Suprapubic skin (tissue), 4 donors: ENCODE measurements around the gene NUDT17. TPM values are rescaled to one million over a fixed set of nuclear protein-coding genes. Genes with fewer than 3 reads are reported as not detected.

ENCODE experiments used
- DNase-seq, 2 donors: peaks; one replicate each; pipeline ENCODE4 v3.0.0-alpha.2; 2019; ENCODE audit warnings: low spot score in 2 of 2
- H3K27ac ChIP-seq: fragments of 200-600 bp; sonication (generic); one replicate; pipeline ENCODE4 v1.5.1; 2019
- H3K27me3 ChIP-seq: fragments of 200-600 bp; sonication (generic); one replicate; pipeline ENCODE4 v1.5.1; 2019
- H3K36me3 ChIP-seq: fragments of 200-600 bp; sonication (generic); one replicate; pipeline ENCODE4 v1.5.1; 2019
- H3K4me1 ChIP-seq: fragments of 200-600 bp; sonication (generic); one replicate; pipeline ENCODE4 v1.5.1; 2019
- H3K4me3 ChIP-seq: fragments of 200-600 bp; sonication (generic); one replicate; pipeline ENCODE4 v1.5.1; 2019; ENCODE audit warnings: mild to moderate bottlenecking
- H3K9me3 ChIP-seq: fragments of 200-600 bp; sonication (generic); one replicate; pipeline ENCODE4 v1.5.1; 2019
- EP300 ChIP-seq: sonication (generic); formaldehyde crosslinking; IDR thresholded peaks from one replicate; pipeline ENCODE4 v1.6.1; 2017; ENCODE audit warnings: antibody characterized with exemption
- POLR2A ChIP-seq, 2 donors: fragments of 450-650 bp; IDR thresholded peaks; one replicate each; pipeline ENCODE4 v1.6.1; 2017; ENCODE audit warnings: antibody characterized with exemption in 2 of 2, mild to moderate bottlenecking in 2 of 2, moderate library complexity in 2 of 2
- POLR2AphosphoS5 ChIP-seq, 3 donors: sonication (generic); formaldehyde crosslinking; IDR thresholded peaks; one replicate each; pipeline ENCODE4 v1.6.1; 2017; ENCODE audit warnings: antibody characterized with exemption in 3 of 3
- WGBS: methylation state at CpG from one replicate; pipeline ENCODE4 v1.1.5; 2018; 5-methylcytosine and 5-hydroxymethylcytosine counted together
- total RNA-seq, 4 donors: library from RNA; depleted of rRNA; stranded (reverse); fragments of >200 nt; gene quantifications; one replicate each; pipeline ENCODE4 v1.1.0, GENCODE V29; 2016
- TF ChIP-seq, protein P1 (sequence below), 2 donors: fragments of 200-600 bp in 1 of 2; fragments of 450-650 bp in 1 of 2; sonication (generic) in 1 of 2; IDR thresholded peaks; one replicate each; pipeline ENCODE4 v1.5.1; 2016 to 2019; ENCODE audit warnings: antibody characterized with exemption in 2 of 2, mild to moderate bottlenecking in 1 of 2, moderate library complexity in 1 of 2

NUDT17 gene
- total RNA-seq, 4 donors from 2014 or later, result 1.3 to 3.9 (median 2.1) TPM

DNA sequence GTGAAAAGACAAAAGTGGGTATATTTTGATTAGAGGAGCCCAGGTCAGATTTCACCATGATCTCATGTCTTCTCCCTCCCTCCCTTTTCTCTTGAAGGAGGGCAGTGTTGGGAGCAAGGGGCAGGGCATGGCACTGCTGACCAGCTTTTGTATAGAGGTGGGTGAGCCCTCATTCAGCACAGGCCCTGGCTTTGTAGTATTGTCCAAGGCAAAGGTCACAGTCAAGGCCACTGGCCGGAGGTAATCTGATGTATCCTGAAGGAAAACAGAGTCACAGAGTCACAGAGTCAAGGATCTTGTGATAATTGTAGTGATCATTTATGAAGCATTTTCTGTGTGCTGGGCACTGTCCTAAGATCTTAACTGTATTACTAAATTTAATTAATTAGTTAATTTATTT, 52.5 kb downstream of the NUDT17 start:
- no peak for TF ChIP-seq POLR2A (IDR thresholded peaks at IDR 0.05)
- no peak for TF ChIP-seq EP300
- no peak for TF ChIP-seq POLR2AphosphoS5 (IDR thresholded peaks at IDR 0.05)
- TF ChIP-seq, protein P1, sequence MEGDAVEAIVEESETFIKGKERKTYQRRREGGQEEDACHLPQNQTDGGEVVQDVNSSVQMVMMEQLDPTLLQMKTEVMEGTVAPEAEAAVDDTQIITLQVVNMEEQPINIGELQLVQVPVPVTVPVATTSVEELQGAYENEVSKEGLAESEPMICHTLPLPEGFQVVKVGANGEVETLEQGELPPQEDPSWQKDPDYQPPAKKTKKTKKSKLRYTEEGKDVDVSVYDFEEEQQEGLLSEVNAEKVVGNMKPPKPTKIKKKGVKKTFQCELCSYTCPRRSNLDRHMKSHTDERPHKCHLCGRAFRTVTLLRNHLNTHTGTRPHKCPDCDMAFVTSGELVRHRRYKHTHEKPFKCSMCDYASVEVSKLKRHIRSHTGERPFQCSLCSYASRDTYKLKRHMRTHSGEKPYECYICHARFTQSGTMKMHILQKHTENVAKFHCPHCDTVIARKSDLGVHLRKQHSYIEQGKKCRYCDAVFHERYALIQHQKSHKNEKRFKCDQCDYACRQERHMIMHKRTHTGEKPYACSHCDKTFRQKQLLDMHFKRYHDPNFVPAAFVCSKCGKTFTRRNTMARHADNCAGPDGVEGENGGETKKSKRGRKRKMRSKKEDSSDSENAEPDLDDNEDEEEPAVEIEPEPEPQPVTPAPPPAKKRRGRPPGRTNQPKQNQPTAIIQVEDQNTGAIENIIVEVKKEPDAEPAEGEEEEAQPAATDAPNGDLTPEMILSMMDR (IDR thresholded peaks at IDR 0.05), result no peak
- no peaks in the 10 kb centered on the region for H3K27me3 ChIP-seq
- H3K9me3 ChIP-seq, result no peaks in the 10 kb centered on the region
- no peaks in the 10 kb centered on the region for H3K36me3 ChIP-seq
- no peak overlapping the region for H3K27ac ChIP-seq
- no peak for DNase-seq
- WGBS, result 100% methylated on average over 1 of the region's 1 CpG
- peaks cover 1% of the 10 kb centered on the region for H3K4me1 ChIP-seq
- no peak overlapping the region for H3K4me3 ChIP-seq

Other genes starting within 250 kb of the NUDT17 start
- gene GPR89A, start 237.6 kb upstream of the NUDT17 start, total RNA-seq, result 10 to 100 TPM; 17.7 to 42.8 (median 34.8) TPM
- gene PDZK1, start 138.3 kb upstream of the NUDT17 start, total RNA-seq, result 1 to 10 TPM; 1.4 to 7.8 (median 3.5) TPM
- not detected for gene CD160, start 126.1 kb upstream of the NUDT17 start, total RNA-seq
- gene RNF115, start 21.5 kb upstream of the NUDT17 start, total RNA-seq, result 10 to 100 TPM in 2 of 4 donors, 1 to 10 TPM in 2; 7.1 to 22.3 (median 12.2) TPM
- 10 to 100 TPM; 22.5 to 40.8 (median 24.8) TPM for gene POLR3C, start 21.4 kb upstream of the NUDT17 start, total RNA-seq
- 10 to 100 TPM; 43.8 to 78.4 (median 49.4) TPM for gene PIAS3, start 13.5 kb downstream of the NUDT17 start, total RNA-seq
- gene ANKRD35, start 40.2 kb downstream of the NUDT17 start, total RNA-seq, result 10 to 100 TPM; 32.9 to 62.7 (median 37.1) TPM
- gene ITGA10, start 64.4 kb downstream of the NUDT17 start, total RNA-seq, result 10 to 100 TPM in 1 of 4 donors, 1 to 10 TPM in 3; 1.6 to 15.6 (median 2.2) TPM
- gene PEX11B, start 73.1 kb downstream of the NUDT17 start, total RNA-seq, result 10 to 100 TPM; 23.3 to 35.9 (median 30.2) TPM
- gene RBM8A, start 81.9 kb downstream of the NUDT17 start, total RNA-seq, result 100 to 1,000 TPM in 3 of 4 donors, 10 to 100 TPM in 1; 92.2 to 186 (median 134) TPM
- gene LIX1L, start 112.4 kb downstream of the NUDT17 start, total RNA-seq, result 10 to 100 TPM in 3 of 4 donors, 1 to 10 TPM in 1; 7.6 to 18.4 (median 11.3) TPM
- under 1 TPM in 3 of 4 donors, not detected in 1; 0.21 to 0.64 (median 0.45) TPM for gene ANKRD34A, start 118.9 kb downstream of the NUDT17 start, total RNA-seq
- gene POLR3GL, start 119.1 kb downstream of the NUDT17 start, total RNA-seq, result 10 to 100 TPM in 2 of 4 donors, 1 to 10 TPM in 2; 7.3 to 16.7 (median 11.9) TPM
- gene TXNIP, start 150.9 kb downstream of the NUDT17 start, total RNA-seq, result 1,000 to 10,000 TPM; 2,326 to 8,649 (median 2,541) TPM
- gene HJV, start 176.1 kb downstream of the NUDT17 start, total RNA-seq, result not detected